DND-41 (cell line): ENCODE results near the gene SUSD6.

Source experiments
- EZH2 ChIP-seq: IDR thresholded peaks from 3 replicates; pipeline ENCODE4 v1.6.1; 2012; ENCODE audit warnings: borderline replicate concordance, low read depth, mild to moderate bottlenecking, moderate library complexity, low read length, inconsistent platforms; ENCODE audit not compliant: severe bottlenecking
- TF ChIP-seq, protein P1 (sequence below): IDR thresholded peaks from 2 replicates; pipeline ENCODE4 v1.5.1; 2012; ENCODE audit warnings: borderline replicate concordance, low read length, moderate library complexity, mild to moderate bottlenecking; ENCODE audit not compliant: poor library complexity, severe bottlenecking; ENCODE audit errors: extremely low read depth

DNA sequence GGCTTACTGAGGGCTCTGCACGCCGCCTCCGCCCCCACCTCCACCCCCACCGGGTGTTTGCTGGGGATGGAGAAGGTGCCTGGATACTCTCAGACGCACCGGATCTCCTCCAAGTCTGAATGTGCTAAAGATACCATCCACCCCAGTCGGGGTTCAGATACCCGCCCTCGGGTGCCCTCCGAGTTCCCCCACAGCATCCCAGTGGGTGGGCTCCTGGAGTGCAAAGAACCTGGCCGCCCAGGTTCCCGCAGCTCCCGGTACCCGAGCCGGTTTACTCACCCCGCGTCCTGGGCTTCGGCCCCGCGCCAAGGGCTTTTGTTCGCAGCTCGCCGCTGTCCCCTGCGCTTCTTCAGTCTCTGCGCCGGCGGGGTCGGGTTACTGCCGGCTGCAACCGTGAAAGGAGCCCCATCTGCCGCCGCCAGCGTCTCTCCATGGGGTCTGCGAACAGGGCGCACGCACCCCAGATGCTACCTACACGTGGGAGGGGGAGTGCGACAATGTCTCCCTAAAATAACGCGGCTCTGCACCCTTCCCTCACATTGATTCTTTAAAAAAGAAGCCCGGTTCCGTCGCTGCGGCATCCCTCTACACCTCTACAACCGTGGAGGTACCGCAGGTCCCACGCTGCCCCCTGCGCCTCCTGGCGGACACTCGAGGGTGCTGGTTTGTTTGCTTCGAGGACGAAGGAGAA lies 37.0 kb upstream of the SUSD6 start, which contains the start of gene CCDC177:
- TF ChIP-seq, protein P1, sequence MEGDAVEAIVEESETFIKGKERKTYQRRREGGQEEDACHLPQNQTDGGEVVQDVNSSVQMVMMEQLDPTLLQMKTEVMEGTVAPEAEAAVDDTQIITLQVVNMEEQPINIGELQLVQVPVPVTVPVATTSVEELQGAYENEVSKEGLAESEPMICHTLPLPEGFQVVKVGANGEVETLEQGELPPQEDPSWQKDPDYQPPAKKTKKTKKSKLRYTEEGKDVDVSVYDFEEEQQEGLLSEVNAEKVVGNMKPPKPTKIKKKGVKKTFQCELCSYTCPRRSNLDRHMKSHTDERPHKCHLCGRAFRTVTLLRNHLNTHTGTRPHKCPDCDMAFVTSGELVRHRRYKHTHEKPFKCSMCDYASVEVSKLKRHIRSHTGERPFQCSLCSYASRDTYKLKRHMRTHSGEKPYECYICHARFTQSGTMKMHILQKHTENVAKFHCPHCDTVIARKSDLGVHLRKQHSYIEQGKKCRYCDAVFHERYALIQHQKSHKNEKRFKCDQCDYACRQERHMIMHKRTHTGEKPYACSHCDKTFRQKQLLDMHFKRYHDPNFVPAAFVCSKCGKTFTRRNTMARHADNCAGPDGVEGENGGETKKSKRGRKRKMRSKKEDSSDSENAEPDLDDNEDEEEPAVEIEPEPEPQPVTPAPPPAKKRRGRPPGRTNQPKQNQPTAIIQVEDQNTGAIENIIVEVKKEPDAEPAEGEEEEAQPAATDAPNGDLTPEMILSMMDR, result peak; percentile 26
- no peak for TF ChIP-seq EZH2
